ENCODE data around the gene MCHR1.
"Not testable (repeated sequence)": the region's sequence is repeated elsewhere in the genome, so short reads cannot be mapped to it uniquely, and the experiment has no call there.

MCHR1 gene

GRCh38 chr22:40656651-40657050, 22.6 kb upstream of the MCHR1 start:
- not testable (repeated sequence) for DNase-seq (ENCODE audit: low read depth)

DNA sequence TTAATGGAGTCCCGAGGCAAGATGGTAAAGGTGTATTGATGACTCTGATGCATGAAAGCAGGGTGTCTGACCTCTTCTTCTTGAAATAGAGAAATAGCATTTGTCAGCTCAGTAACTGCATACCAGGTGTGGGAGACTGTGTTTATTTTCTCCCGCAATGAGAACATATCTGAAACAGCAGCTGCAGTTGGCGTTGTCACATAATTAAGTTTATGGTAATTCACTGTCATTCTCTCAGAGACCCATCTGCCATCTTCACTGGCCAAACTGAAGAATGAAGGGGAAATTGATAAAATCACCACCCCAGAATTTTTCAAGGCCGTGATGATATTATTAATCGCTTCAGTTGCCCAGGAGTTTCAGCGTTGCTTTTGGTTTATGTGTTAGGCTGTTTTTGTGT, 20.1 kb upstream of the MCHR1 start:
- no peak for DNase-seq (ENCODE audit: low read depth)

DNA sequence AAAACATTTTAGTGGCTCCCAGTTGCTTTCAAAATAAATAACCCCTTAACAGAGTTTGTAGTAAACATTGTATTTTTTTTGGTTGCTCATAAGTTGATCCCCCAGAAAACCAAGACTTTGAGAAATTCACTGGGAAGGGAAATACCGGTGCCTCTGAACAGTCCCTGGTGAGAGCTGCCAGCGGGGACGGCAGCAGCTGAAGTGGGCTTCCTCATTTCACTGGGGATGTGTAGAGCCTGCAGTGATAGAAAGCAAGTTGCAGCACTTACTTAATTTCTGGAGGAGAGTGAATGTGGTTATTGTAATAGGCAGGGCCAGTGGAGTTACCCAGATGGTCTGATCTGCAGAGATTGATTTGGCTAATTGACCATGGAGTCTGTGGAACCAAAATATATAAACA, 18.6 kb upstream of the MCHR1 start:
- no peak for DNase-seq (ENCODE audit: low read depth)

GRCh38 chr22:40661671-40662070, 17.6 kb upstream of the MCHR1 start:
- no peak for DNase-seq (ENCODE audit: low read depth)

DNA sequence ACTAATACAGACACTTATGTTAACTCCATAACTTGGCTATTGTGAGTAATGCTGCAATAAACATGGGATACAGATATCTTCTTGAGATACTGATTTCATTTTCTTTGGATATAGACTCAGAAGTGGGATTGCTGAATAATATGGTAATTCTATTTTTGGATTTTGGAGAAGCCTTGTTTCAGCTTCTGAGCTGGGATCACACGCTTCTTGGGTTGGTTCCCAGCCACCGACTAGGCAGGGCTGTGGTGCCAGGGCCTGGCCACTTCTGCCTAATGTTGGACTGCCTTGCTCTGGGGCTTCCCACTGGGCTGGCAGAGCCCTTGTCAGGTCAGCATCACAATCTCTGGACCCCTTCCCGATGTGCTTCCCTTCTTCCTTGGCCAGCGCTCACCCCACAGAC, 14.0 kb upstream of the MCHR1 start:
- no peak for DNase-seq (ENCODE audit: low read depth)

DNA sequence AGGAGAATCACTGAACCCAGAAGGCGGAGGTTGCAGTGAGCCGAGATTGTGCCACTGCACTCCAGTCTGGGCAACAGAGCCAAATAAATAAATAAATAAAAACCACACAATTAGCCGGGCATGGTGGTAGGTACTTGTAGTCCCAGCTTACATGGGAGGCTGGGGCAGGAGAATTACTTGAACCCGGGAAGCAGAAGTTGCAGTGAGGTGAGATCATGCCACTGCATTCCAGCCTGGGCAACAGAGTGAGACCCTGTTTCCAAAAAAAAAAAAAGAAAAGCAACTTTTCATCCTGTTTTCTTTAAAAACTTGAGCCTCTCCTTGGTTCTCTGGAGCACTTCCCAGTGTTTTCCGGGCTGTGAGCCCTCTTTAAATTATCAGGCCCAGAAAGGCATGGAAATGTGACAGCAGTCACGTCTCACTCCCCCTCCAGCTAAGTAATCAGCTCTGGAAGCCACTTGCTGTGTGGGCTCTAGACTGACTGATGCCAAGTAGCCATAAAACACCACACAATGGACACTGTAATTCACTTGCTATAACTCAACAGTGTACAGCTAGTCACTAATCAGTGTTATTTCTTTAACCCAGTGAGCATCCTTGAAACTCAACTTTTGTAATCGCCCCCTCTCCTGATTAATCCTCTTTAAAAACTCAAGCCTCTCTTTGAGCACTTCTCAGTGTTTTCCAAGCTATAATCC, 13.0 kb upstream of the MCHR1 start:
- no peak for DNase-seq (ENCODE audit: low read depth)

DNA sequence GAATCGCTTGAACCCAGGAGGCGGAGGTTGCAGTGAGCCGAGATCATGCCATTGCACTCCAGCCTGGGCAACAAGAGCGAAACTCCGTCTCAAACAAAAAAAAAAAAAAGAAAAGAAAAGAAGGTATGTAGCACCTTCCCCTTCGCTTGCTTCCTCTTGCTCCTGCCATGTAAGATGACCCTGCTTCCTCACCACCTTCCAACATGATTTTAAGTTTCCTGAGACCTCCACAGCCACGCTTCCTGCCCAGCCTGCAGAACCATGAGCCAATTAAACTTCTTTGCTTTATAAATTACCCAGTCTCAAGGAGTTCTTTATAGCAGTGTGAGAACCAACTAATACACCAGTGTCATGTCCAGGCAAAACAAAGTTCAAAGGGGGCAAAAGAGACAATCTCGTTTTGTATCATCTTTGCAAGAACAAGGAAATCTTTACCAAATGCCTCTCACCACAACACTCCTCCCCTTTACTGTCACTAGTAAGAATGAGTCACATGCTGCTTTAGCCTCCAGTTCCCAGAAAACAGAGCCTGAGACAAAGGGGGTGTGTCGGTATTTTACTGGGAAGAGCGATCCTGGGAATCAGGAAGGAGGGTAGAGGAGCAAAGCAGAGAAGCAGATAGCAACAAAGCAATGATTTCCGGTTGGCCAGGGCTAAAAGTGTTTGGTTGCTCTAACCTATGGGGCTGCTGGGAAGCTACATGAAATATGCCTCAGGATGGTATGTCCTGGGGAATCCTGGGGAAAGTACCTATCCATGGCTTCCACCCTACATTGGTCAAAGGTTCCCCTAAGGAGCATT, 10.5 kb upstream of the MCHR1 start:
- DNase-seq (ENCODE audit: low read depth), result no peak

DNA sequence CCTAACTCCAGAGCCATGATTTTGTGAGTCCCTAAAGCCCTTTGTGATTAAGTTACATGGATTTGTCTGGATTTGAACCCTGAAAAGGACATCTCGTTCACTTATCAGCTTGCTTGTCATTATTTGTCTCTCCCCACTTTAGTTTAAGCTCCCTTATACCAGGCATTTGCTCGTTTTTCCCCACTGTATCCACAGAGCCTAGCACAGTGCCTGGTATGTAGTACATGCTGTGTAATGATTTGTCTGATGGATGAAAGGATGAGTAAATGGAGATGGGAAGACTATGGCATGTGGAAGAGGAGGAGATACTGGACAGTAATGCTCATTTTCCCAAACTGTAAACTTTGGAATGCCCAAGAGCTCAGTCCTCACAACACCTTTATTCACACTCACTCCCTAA, 9.2 kb upstream of the MCHR1 start:
- DNase-seq (ENCODE audit: low read depth), result no peak

GRCh38 chr22:40671369-40671768, 7.9 kb upstream of the MCHR1 start:
- DNase-seq (ENCODE audit: low read depth), result no peak

- DNase-seq (ENCODE audit: low read depth), result no peak
Measured at GRCh38 chr22:40671796-40672360, 7.4 kb upstream of the MCHR1 start.

DNA sequence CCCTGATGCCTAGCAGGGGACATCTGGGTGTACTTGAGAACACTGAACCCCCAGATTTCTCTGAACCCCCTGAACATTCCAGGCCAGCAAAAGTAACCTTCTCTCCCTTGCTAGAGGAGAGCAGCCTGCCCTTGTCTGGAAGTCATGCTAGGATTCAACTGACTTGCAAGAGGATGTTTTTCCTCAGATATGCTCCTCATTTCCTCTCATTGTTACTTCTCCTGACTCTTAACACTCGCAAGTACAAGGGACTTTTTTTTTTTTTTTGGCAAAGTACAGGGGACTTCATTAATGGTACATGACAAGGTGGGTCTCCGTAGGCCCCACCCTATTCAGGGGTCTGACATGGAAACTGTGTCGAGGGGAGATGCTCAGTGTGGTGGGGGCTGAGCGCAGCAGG, 6.3 kb upstream of the MCHR1 start:
- no peak for DNase-seq (ENCODE audit: low read depth)

GRCh38 chr22:40674274-40674673, 5.0 kb upstream of the MCHR1 start:
- no peak for DNase-seq (ENCODE audit: low read depth)

DNA sequence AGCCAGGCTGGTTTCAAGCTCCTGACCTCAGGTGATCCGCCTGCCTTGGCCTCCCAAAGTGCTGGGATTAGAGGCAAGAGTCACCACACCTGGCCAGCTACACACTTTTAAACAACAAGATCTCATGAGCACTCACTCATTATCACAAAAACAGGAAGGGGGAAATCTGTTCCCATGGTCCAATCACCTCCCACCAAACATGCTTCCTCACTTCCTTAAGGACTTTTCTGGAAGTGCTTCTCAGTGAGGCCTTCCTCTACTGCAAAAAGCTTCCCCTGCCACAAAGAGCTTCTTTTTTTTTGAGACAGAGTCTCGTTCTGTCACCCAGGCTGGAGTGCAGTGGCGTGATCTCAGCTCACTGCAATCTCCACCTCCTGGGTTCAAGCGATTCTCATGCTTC, 3.1 kb upstream of the MCHR1 start:
- DNase-seq (ENCODE audit: low read depth), result not testable (repeated sequence)

DNA sequence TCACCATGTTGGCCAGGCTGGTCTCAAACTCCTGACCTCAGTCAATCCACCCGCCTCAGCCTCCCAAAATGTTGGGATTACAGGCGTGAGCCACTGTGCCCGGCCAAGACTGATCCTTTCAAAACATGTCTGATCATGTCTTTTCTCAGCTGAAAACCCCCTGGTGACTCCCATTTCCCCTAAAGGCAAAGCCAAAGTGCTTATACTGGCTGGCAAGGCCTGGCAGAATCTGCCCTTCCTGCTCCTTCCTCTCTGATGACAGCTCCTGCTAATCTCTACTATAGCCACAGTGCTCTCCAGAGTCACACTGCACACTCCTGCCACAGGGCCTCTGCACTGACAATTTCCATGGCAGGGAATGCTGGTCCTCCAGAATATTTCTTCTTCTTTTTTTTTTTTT, 2.6 kb upstream of the MCHR1 start:
- no peak for DNase-seq (ENCODE audit: low read depth)

DNA sequence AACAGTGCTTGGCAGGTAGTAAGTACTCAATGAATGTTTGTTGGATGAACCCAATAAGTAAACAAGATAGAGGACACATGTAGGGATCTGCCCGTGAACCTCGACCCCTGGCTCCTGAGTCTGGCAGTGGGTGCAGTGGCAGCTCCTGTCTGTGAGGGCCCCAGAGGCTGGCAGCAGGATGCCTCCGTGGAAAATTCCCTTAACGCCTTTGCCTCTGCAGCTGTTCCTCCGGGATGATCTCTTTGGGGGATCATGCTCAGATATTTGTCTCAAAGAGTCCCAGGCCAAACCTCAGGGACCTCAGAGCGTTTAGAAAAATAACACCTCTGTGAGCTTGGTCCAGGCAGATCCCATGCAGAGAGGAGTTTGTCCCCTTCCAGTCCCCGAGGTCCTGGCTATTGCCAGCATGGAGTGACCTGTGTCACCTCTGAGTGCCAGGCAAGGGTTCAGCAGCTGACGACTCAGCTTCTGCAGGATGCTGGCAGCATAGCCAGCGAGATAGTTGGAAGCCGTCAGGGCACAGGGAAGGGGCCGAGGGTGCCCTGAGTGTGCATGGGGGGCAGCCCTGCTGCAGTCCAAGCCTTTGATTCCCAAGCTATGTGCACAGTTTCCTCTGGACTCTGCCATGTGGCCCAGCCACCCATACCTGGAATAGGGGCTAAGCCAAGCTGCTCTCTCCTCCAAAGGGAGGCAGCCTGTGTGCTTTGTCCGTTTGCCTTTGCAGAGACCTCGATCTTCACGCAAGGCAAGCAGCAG, 613 bp upstream of the MCHR1 start:
- DNase-seq (ENCODE audit: low read depth), result no peak

GRCh38 chr22:40679964-40680818, 907 bp downstream of the MCHR1 start:
- no peak for DNase-seq (ENCODE audit: low read depth)

DNA sequence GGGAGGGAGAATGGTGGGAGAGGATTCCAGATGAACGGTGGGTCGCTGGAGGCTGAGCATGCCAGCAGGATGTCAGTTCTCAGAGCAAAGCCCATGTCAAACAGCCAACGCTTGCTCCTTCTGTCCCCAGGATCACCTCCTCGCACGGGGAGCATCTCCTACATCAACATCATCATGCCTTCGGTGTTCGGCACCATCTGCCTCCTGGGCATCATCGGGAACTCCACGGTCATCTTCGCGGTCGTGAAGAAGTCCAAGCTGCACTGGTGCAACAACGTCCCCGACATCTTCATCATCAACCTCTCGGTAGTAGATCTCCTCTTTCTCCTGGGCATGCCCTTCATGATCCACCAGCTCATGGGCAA, 1.5 kb downstream of the MCHR1 start:
- no peak for DNase-seq (ENCODE audit: low read depth)

- DNase-seq (ENCODE audit: low read depth), result no peak
Measured at GRCh38 chr22:40681451-40681850, 2.2 kb downstream of the MCHR1 start.

- DNase-seq (ENCODE audit: low read depth), result no peak
Measured at GRCh38 chr22:40684728-40685127, 5.4 kb downstream of the MCHR1 start.

DNA sequence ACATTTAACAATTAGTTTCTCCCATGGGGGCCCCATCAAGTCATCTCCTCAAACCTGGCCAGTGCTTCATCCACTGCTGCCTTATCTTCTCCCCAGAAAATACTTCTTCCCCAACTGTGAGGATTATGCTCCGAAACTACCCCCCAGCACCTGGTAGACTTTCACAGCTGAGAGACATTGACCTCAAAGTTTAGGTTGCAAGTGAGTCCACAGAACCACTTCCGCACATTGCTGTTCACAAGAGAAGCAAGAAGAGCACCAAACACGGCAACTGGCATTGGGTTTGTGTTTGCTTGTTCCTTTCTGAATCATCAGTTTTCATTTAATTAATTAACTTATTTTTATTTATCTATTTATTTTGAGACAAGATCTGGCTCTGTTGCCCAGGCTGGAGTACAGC, 6.1 kb downstream of the MCHR1 start:
- no peak for DNase-seq (ENCODE audit: low read depth)

GRCh38 chr22:40687706-40688105, 8.4 kb downstream of the MCHR1 start:
- no peak for DNase-seq (ENCODE audit: low read depth)

- DNase-seq (ENCODE audit: low read depth), result no peak
Measured at GRCh38 chr22:40690370-40690769, 11.1 kb downstream of the MCHR1 start.

Data from fibroblast of the conjunctiva (primary cell).